DOHH2 (cell line): ENCODE results near the gene RPS2.

Experiments
- H3F3A ChIP-seq: fragments of 200-600 bp; sonication (generic), shearing (Covaris generic); 2 replicates; pipeline ENCODE4 v1.6.0; 2016; ENCODE audit warnings: antibody characterized with exemption, mild to moderate bottlenecking; ENCODE audit not compliant: control insufficient read depth, insufficient read depth
- H3K27ac ChIP-seq: fragments of 200-600 bp; sonication (generic); 2 replicates; pipeline ENCODE4 v1.5.1; 2014; ENCODE audit warnings: low read depth, mild to moderate bottlenecking, low read length, moderate library complexity
- H3K27me3 ChIP-seq: fragments of 200-600 bp; sonication (generic); 2 replicates; pipeline ENCODE4 v1.6.1; 2014; ENCODE audit warnings: mild to moderate bottlenecking, low read length, mixed read lengths; ENCODE audit not compliant: control insufficient read depth
- H3K36me3 ChIP-seq: fragments of 200-600 bp; sonication (generic); 2 replicates; pipeline ENCODE4 v1.6.1; 2014; ENCODE audit warnings: mild to moderate bottlenecking, low read length, moderate library complexity, mixed read lengths; ENCODE audit not compliant: control insufficient read depth
- H3K4me1 ChIP-seq: fragments of 200-600 bp; sonication (generic); 2 replicates; pipeline ENCODE4 v1.6.1; 2014; ENCODE audit warnings: mild to moderate bottlenecking, low read length, mixed read lengths; ENCODE audit not compliant: control insufficient read depth
- H3K4me2 ChIP-seq: fragments of 200-600 bp; sonication (generic); 2 replicates; pipeline ENCODE4 v1.6.0; 2014; ENCODE audit warnings: mild to moderate bottlenecking, low read length, moderate library complexity
- H3K4me3 ChIP-seq: fragments of 200-600 bp; sonication (generic); 2 replicates; pipeline ENCODE4 v1.5.1; 2014; ENCODE audit warnings: mild to moderate bottlenecking, low read length, mixed read lengths
- H3K79me2 ChIP-seq: fragments of 200-600 bp; sonication (generic); 2 replicates; pipeline ENCODE4 v1.6.1; 2014; ENCODE audit warnings: mild to moderate bottlenecking, low read length, mixed read lengths; ENCODE audit not compliant: control insufficient read depth
- H3K9me2 ChIP-seq: fragments of 200-600 bp; sonication (generic); replicated peaks from 2 replicates; pipeline ENCODE4 v1.6.1; 2014; ENCODE audit warnings: mild to moderate bottlenecking, low read length, mixed read lengths; ENCODE audit not compliant: control insufficient read depth
- H3K9me3 ChIP-seq: fragments of 200-600 bp; sonication (generic); 2 replicates; pipeline ENCODE4 v1.6.1; 2014; ENCODE audit warnings: antibody characterized with exemption, low read length, mixed read lengths; ENCODE audit not compliant: control insufficient read depth, insufficient read depth
- H4K20me1 ChIP-seq: fragments of 200-600 bp; sonication (generic); 2 replicates; pipeline ENCODE4 v1.6.0; 2014; ENCODE audit warnings: low read depth, mild to moderate bottlenecking, antibody characterized with exemption, low read length, moderate library complexity; ENCODE audit not compliant: control insufficient read depth, insufficient read depth
- EZH2phosphoT487 ChIP-seq: fragments of 200-600 bp; sonication (generic); IDR thresholded peaks from 2 replicates; pipeline ENCODE4 v1.6.1; 2017; ENCODE audit warnings: borderline replicate concordance, mild to moderate bottlenecking, antibody characterized with exemption, low read length, moderate library complexity, mixed read lengths
- TF ChIP-seq, protein P1 (sequence below): fragments of 200-600 bp; sonication (generic); IDR thresholded peaks from one replicate; pipeline ENCODE4 v1.5.1; 2014; ENCODE audit warnings: antibody characterized with exemption, mild to moderate bottlenecking, low read depth, low read length; ENCODE audit not compliant: poor library complexity, severe bottlenecking

Gene RPS2

DNA sequence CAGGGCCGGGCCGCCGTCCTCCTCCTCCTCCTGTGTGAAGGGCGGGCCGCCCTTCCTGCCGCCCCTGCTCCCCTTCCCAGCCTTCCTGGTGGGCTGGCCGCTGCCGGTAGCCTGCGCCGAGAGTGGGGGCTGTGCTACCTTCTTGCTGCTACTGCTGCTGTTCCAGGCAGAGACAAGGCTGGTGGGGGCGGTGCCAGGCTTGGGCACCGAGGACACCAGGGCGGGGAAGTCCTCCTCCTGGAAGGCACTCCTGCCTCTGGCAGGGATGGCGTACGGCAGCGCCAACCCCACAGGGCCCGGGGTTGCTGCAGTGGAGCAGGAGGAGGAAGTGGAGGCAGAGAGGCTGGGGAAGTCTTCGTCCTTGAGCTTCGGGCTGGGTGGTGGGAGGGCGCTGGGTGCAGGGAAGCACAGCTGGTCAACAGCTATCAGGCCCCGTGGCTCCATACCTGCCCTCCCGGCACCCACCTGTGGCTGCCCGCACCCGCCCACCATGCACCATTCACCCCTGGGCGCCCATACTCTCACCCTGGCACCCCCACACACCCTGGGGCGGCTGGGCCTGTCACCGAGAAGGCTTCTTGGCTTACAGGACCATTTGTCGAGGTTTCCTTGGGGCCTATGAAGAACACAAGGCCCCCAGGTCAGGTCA is 35.4 kb upstream of the RPS2 start:
- Histone ChIP-seq H3K9me3 (no peaks in the 10 kb centered on the region), H3K4me2 (no peak overlapping the region), H4K20me1 (peaks cover 10% of the 10 kb centered on the region), H3F3A (peaks cover 15% of the 10 kb centered on the region), H3K79me2 (peaks cover 36% of the 10 kb centered on the region), H3K9me2 (no peaks in the 10 kb centered on the region), H3K27ac (no peak overlapping the region), H3K36me3 (peaks cover 87% of the 10 kb centered on the region), H3K4me1 (peaks cover 10% of the 10 kb centered on the region), H3K4me3 (no peak overlapping the region), H3K27me3 (no peaks in the 10 kb centered on the region)
- TF ChIP-seq, protein P1, sequence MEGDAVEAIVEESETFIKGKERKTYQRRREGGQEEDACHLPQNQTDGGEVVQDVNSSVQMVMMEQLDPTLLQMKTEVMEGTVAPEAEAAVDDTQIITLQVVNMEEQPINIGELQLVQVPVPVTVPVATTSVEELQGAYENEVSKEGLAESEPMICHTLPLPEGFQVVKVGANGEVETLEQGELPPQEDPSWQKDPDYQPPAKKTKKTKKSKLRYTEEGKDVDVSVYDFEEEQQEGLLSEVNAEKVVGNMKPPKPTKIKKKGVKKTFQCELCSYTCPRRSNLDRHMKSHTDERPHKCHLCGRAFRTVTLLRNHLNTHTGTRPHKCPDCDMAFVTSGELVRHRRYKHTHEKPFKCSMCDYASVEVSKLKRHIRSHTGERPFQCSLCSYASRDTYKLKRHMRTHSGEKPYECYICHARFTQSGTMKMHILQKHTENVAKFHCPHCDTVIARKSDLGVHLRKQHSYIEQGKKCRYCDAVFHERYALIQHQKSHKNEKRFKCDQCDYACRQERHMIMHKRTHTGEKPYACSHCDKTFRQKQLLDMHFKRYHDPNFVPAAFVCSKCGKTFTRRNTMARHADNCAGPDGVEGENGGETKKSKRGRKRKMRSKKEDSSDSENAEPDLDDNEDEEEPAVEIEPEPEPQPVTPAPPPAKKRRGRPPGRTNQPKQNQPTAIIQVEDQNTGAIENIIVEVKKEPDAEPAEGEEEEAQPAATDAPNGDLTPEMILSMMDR, result no peak
- no peak for TF ChIP-seq EZH2phosphoT487

DNA sequence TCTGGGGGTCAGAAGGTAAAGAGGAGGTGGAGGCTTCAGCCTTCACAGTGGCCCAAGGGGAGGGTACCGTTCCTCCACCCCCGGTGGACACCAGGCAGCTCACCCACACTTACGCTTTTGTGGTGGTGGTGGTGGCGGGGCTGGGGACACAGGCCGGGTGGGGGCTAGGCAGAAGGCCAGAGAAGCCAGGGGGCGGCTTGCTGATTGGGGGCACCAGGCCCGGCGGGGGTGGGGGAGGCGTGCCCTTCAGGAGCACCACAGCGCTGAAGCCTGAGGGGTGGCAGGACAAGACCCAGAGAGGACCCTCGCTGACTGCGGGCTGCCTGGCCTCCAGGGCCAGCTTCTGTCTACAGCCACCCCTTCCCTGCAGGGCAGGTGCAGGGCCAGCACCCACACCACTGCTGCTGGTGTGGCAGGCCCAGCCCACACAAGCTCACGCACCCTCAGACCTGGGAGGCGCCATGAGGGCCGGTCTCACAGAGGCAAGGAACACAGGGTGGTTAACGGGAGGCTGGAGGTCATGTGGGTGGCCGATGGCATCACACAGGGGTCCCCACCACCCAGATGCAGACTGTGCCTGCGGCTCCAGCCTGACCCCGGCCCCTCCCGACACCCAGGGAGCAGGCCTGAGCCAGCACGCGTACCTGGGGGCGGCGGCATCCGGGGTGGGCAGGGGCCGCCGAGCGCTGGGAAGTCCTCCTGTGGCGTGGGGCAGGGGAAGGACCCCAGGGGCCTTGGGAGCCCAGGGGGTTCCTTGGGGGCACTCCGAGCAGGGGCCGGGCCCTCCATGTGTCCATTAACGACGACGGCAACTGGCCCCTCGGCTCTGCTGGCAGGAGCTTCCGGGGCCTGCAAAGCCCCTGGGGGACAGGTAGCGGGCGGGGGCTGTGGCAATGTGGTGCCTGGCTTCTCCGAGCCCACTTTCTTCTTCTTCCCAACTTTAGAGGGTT is 34.5 kb upstream of the RPS2 start:
- Histone ChIP-seq H3K79me2 (peaks cover 27% of the 10 kb centered on the region), H3K27ac (no peak overlapping the region), H3K9me2 (no peaks in the 10 kb centered on the region), H3K36me3 (peaks cover 80% of the 10 kb centered on the region), H3K4me3 (no peak overlapping the region), H3K4me2 (no peak overlapping the region), H3K4me1 (peaks cover 6% of the 10 kb centered on the region), H3K9me3 (no peaks in the 10 kb centered on the region), H4K20me1 (peaks cover 10% of the 10 kb centered on the region), H3F3A (peaks cover 17% of the 10 kb centered on the region), H3K27me3 (no peaks in the 10 kb centered on the region)
- TF ChIP-seq EZH2phosphoT487, result no peak
- TF ChIP-seq, protein P1, result no peak

DNA sequence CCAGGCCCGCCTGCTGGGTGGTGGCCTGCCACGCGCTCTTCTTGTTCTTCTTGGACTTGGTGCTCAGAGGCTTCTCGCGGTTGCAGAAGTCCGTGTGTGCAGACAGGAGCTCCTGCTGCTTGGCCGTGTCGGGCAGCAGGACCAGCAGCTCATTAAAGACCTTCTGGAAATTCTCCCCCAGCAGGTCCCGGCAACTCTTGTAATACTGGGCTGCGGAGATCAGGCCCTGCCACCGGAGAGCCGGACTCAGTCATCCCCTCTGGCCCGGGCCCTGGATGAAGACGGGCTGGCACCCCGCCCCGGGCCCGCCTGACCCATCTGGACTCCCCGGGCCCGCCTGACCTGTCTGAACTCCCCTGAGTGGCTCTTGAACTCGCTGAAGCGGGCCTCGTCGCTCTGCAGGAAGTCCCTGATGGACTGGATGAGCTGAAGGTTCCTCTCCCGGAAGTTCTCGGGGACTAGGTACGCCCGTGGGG is 33.8 kb upstream of the RPS2 start:
- no peaks in the 10 kb centered on the region for H3K9me3 ChIP-seq
- no peak overlapping the region for H3K4me3 ChIP-seq
- H4K20me1 ChIP-seq, result peaks cover 7% of the 10 kb centered on the region
- H3K27ac ChIP-seq, result no peak overlapping the region
- H3K36me3 ChIP-seq, result peaks cover 75% of the 10 kb centered on the region
- H3K9me2 ChIP-seq, result no peaks in the 10 kb centered on the region
- peaks cover 10% of the 10 kb centered on the region for H3K4me1 ChIP-seq
- H3F3A ChIP-seq, result peaks cover 24% of the 10 kb centered on the region
- H3K27me3 ChIP-seq, result no peaks in the 10 kb centered on the region
- no peak overlapping the region for H3K4me2 ChIP-seq
- H3K79me2 ChIP-seq, result peaks cover 20% of the 10 kb centered on the region
- no peak for TF ChIP-seq EZH2phosphoT487
- TF ChIP-seq, protein P1, result no peak
